HepG2 (cell line): ENCODE results near the gene SMURF1. TPM values are rescaled to one million over a fixed set of nuclear protein-coding genes. Genes with fewer than 3 reads are reported as not detected.

Experiments
- CCDC6 ChIP-seq: sonication (generic); formaldehyde crosslinking; IDR thresholded peaks from 2 replicates; pipeline ENCODE4 v1.8.1; 2022; ENCODE audit warnings: mild to moderate bottlenecking, missing genetic modification reagents, moderate library complexity
- IRF9 ChIP-seq: sonication (generic); formaldehyde crosslinking; IDR thresholded peaks from 2 replicates; pipeline ENCODE4 v1.8.0; 2022; ENCODE audit warnings: missing genetic modification reagents, mild to moderate bottlenecking, borderline replicate concordance
- MED1 ChIP-seq: sonication (generic); formaldehyde crosslinking; IDR thresholded peaks from 2 replicates; pipeline ENCODE4 v1.4.0; 2020; ENCODE audit warnings: missing genetic modification reagents
- RAD51 ChIP-seq: fragments of 450-650 bp; IDR thresholded peaks from 2 replicates; pipeline ENCODE4 v1.6.1; 2016; ENCODE audit warnings: borderline replicate concordance
- RERE ChIP-seq: IDR thresholded peaks from 2 replicates; pipeline ENCODE4 v1.6.1; 2016; ENCODE audit warnings: low read depth, missing genetic modification reagents, missing compliant biosample characterization
- RFXAP ChIP-seq: sonication (generic); formaldehyde crosslinking; IDR thresholded peaks from 2 replicates; pipeline ENCODE4 v1.4.0; 2020; ENCODE audit warnings: missing genetic modification reagents, borderline replicate concordance
- SOX5 ChIP-seq: IDR thresholded peaks from 2 replicates; pipeline ENCODE4 v1.6.1; 2016; ENCODE audit warnings: borderline replicate concordance
- TFAP4 ChIP-seq: sonication (generic); IDR thresholded peaks from 2 replicates; pipeline ENCODE4 v1.6.1; 2016; ENCODE audit warnings: low read depth, borderline replicate concordance
- TRIM24 ChIP-seq: sonication (generic); formaldehyde crosslinking; IDR thresholded peaks from 2 replicates; pipeline ENCODE4 v1.8.0; 2022; ENCODE audit warnings: mild to moderate bottlenecking, missing genetic modification reagents
- TSC22D2 ChIP-seq: sonication (generic); formaldehyde crosslinking; IDR thresholded peaks from 2 replicates; pipeline ENCODE4 v1.5.1; 2020; ENCODE audit warnings: missing genetic modification reagents, mild to moderate bottlenecking, borderline replicate concordance
- USF2 ChIP-seq, 2 experiments: sonication (generic) in 1 of 2; formaldehyde crosslinking in 1 of 2; IDR thresholded peaks; 2 replicates each; pipeline versions ENCODE4 v1.5.1 to v1.6.1; 2011 to 2020; ENCODE audit warnings: borderline replicate concordance in 1 of 2, low read depth in 1 of 2, low read length in 1 of 2, mild to moderate bottlenecking in 1 of 2, missing genetic modification reagents in 1 of 2, moderate library complexity in 1 of 2
- ZBTB1 ChIP-seq: sonication (generic); formaldehyde crosslinking; IDR thresholded peaks from 2 replicates; pipeline ENCODE4 v1.4.0; 2020; ENCODE audit warnings: missing genetic modification reagents, borderline replicate concordance
- ZNF512B ChIP-seq: sonication (generic); formaldehyde crosslinking; IDR thresholded peaks from 2 replicates; pipeline ENCODE4 v1.5.1; 2020; ENCODE audit warnings: missing genetic modification reagents, mild to moderate bottlenecking, borderline replicate concordance
- ZNF614 ChIP-seq: IDR thresholded peaks from 2 replicates; pipeline ENCODE4 v1.6.1; 2018; ENCODE audit warnings: missing biosample characterization, missing genetic modification reagents, inconsistent platforms, borderline replicate concordance
- polyA plus RNA-seq, 8 experiments: library from polyadenylated mRNA; depleted of rRNA in 3 of 8; stranded (reverse) in 7 of 8; unstranded in 1 of 8; fragments of >200 nt; fragmentation: Illumina TruSeq in 4 of 8; extraction: Trizol in 4 of 8; gene quantifications; 2 replicates each; pipeline versions ENCODE4 v1.2.1 to v1.2.3, GENCODE V29; 2011 to 2016; ENCODE audit warnings: low read depth in 4 of 8, missing spikeins in 1 of 8, mixed read lengths in 1 of 8; ENCODE audit not compliant: insufficient read depth in 1 of 8
- total RNA-seq, 5 experiments: library from RNA; depleted of rRNA; stranded (reverse); fragments of >200 nt; fragmentation: Illumina TruSeq; extraction: Trizol; gene quantifications; 2 replicates each; pipeline ENCODE4 v1.2.3, GENCODE V29; 2016; ENCODE audit warnings: low read depth in 1 of 5

SMURF1 gene
- total and polyA plus RNA-seq, 2 of the 13 experiments (the other 11 are each of a cell fraction or from before 2014, with no cell fraction given): 8.3 to 11.1 TPM

- TF ChIP-seq CCDC6: 0 out of 2 replicates have a peak, but pooled peaks have one; percentile 54
- peak; percentile 66; the same call in 1 of the 2 replicates for TF ChIP-seq RERE (CRISPR knock-in tag)
- no peak for TF ChIP-seq USF2 (IDR thresholded peaks at IDR 0.05; ENCODE audit: low read depth, low read length)
- TF ChIP-seq USF2 (CRISPR knock-in tag; IDR thresholded peaks at IDR 0.05; ENCODE audit: borderline replicate concordance): no peak
- no peak for TF ChIP-seq RAD51
- peak; percentile 88 for TF ChIP-seq ZNF512B (CRISPR knock-in tag)
- TF ChIP-seq ZNF614: peak; percentile 54; the same call in 1 of the 2 replicates
- peak; percentile 75 for TF ChIP-seq MED1 (CRISPR knock-in tag)
- no peak for TF ChIP-seq IRF9
- peak; percentile 80; the same call in 1 of the 2 replicates for TF ChIP-seq TFAP4
- TF ChIP-seq ZBTB1 (CRISPR knock-in tag): no peak
- TF ChIP-seq TRIM24: peak; percentile 75; the same call in 1 of the 2 replicates
- TF ChIP-seq RFXAP (CRISPR knock-in tag): no peak
- TF ChIP-seq SOX5 (CRISPR knock-in tag): peak; percentile 90
- no peak for TF ChIP-seq TSC22D2 (CRISPR knock-in tag)
Observed at GRCh38 chr7:99170730-99171074, 26.8 kb upstream of the SMURF1 start (continued).
